Natural killer cell (primary cell): Measurements from ENCODE around the gene CAV2. TPM values are rescaled to one million over a fixed set of nuclear protein-coding genes. Genes with fewer than 3 reads are reported as not detected.

Experiments
- ATAC-seq, 3 donors: fragments of 150-1000 bp in 2 of 3; fragments of 200-7000 bp in 1 of 3; cut with Tn5 transposase; 1 replicate in 1 of 3; 2 replicates in 2 of 3; pipeline ENCODE4 v1.10.0; 2021; ENCODE audit warnings: mild to moderate bottlenecking in 2 of 3, moderate library complexity in 2 of 3
- DNase-seq, 2 donors: peaks; one replicate each; pipeline versions ENCODE4 v3.0.0 to v3.0.0-alpha.2; 2013 to 2021; ENCODE audit warnings: mixed read lengths in 1 of 2
- H3K27ac ChIP-seq: one replicate; pipeline ENCODE4 v1.5.1; 2013; ENCODE audit warnings: mild to moderate bottlenecking, low read length
- H3K27me3 ChIP-seq: one replicate; pipeline ENCODE4 v1.6.1; 2013; ENCODE audit warnings: low read length; ENCODE audit not compliant: control insufficient read depth, insufficient read depth
- H3K36me3 ChIP-seq: one replicate; pipeline ENCODE4 v1.6.1; 2013; ENCODE audit warnings: low read length; ENCODE audit not compliant: control insufficient read depth, insufficient read depth
- H3K4me1 ChIP-seq: one replicate; pipeline ENCODE4 v1.6.1; 2013; ENCODE audit warnings: low read length; ENCODE audit not compliant: control insufficient read depth, insufficient read depth
- H3K4me3 ChIP-seq: one replicate; pipeline ENCODE4 v1.5.1; 2013; ENCODE audit warnings: low read length
- H3K9me3 ChIP-seq: one replicate; pipeline ENCODE4 v1.6.1; 2013; ENCODE audit warnings: low read length; ENCODE audit not compliant: control insufficient read depth, insufficient read depth
- H3K27ac Mint-ChIP-seq, 2 donors: one replicate each; pipeline ENCODE4 v1.8.0; 2022; ENCODE audit warnings: mild to moderate bottlenecking in 2 of 2, mixed read lengths in 2 of 2, moderate library complexity in 1 of 2
- H3K27me3 Mint-ChIP-seq, 2 donors: one replicate each; pipeline ENCODE4 v1.8.0; 2022; ENCODE audit warnings: low read depth in 2 of 2, mixed read lengths in 2 of 2
- H3K36me3 Mint-ChIP-seq: one replicate; pipeline ENCODE4 v1.8.0; 2022; ENCODE audit warnings: mixed read lengths
- H3K4me1 Mint-ChIP-seq, 2 donors: one replicate each; pipeline ENCODE4 v1.8.0; 2022; ENCODE audit warnings: mixed read lengths in 2 of 2
- H3K4me3 Mint-ChIP-seq: one replicate; pipeline ENCODE4 v1.8.0; 2022; ENCODE audit warnings: mild to moderate bottlenecking, moderate library complexity, mixed read lengths
- H3K9me3 Mint-ChIP-seq, 2 donors: one replicate each; pipeline ENCODE4 v1.8.0; 2022; ENCODE audit warnings: mixed read lengths in 2 of 2
- CTCF ChIP-seq: fragments of 200-600 bp; IDR thresholded peaks from one replicate; pipeline ENCODE4 v1.8.0; 2022; ENCODE audit warnings: antibody characterized with exemption
- WGBS: methylation state at CpG from one replicate; pipeline ENCODE4 v1.1.7; 2013; ENCODE audit warnings: missing lambda C conversion rate; ENCODE audit not compliant: insufficient coverage; 5-methylcytosine and 5-hydroxymethylcytosine counted together
- intact Hi-C: fragments of 100-400 bp; cut with micrococcal nuclease; formaldehyde crosslinking; loops from one replicate; pipeline ENCODE4 v1.14.2; 2022
- total RNA-seq, 4 donors: library from RNA; stranded (reverse); fragments of 120-200 nt in 1 of 4; gene quantifications; one replicate each; pipeline versions ENCODE4 v1.2.3 to v1.2.4, GENCODE V29; 2013 to 2022

Gene CAV2
- total RNA-seq, 3 donors from 2014 or later (not counting 1 experiment from before 2014, with no cell fraction given): 1.9 TPM; not detected in 2

GRCh38 chr7:116527521-116527920 lies 28.0 kb downstream of the CAV2 start:
- no peaks in the 10 kb centered on the region for H3K36me3 ChIP-seq
- H3K9me3 Mint-ChIP-seq: no peaks in the 10 kb centered on the region
- H3K27me3 Mint-ChIP-seq: peaks cover 48 to 78% of the 10 kb centered on the region in 2 donors
- no peak overlapping the region for H3K27ac ChIP-seq
- H3K36me3 Mint-ChIP-seq: no peaks in the 10 kb centered on the region
- TF ChIP-seq CTCF: no peak
- H3K9me3 ChIP-seq: no peaks in the 10 kb centered on the region
- no CpG with 5 or more reads among the region's 3 CpGs for WGBS
- no peak overlapping the region for H3K27ac Mint-ChIP-seq
- no peak overlapping the region for H3K4me3 ChIP-seq
- intact Hi-C loops: loop anchor here (2.0 kb wide), 2 partner anchors 269 to 355 kb away; no protein-coding TSS in a partner anchor
- peaks cover 42% of the 10 kb centered on the region for H3K27me3 ChIP-seq
- H3K4me1 Mint-ChIP-seq: peaks cover 14 to 25% of the 10 kb centered on the region in 2 donors
- H3K4me3 Mint-ChIP-seq: no peak overlapping the region
- no peak for ATAC-seq
- no peak for DNase-seq
- H3K4me1 ChIP-seq: peaks cover 25% of the 10 kb centered on the region

GRCh38 chr7:116528008-116528789 lies 28.7 kb downstream of the CAV2 start:
- WGBS: 90% methylated on average over 3 of the region's 3 CpGs
- no peaks in the 10 kb centered on the region for H3K36me3 Mint-ChIP-seq
- Histone ChIP-seq H3K9me3 (no peaks in the 10 kb centered on the region), H3K36me3 (no peaks in the 10 kb centered on the region), H3K27me3 (peaks cover 41% of the 10 kb centered on the region), H3K4me1 (peaks cover 25% of the 10 kb centered on the region), H3K4me3 (no peak overlapping the region), H3K27ac (no peak overlapping the region)
- peaks cover 44 to 76% of the 10 kb centered on the region in 2 donors for H3K27me3 Mint-ChIP-seq
- no peaks in the 10 kb centered on the region for H3K9me3 Mint-ChIP-seq
- DNase-seq (no peak), ATAC-seq (no peak)
- no peak overlapping the region for H3K27ac Mint-ChIP-seq
- peaks cover 14 to 25% of the 10 kb centered on the region in 2 donors for H3K4me1 Mint-ChIP-seq
- no peak for TF ChIP-seq CTCF
- no peak overlapping the region for H3K4me3 Mint-ChIP-seq
- intact Hi-C loops: no loop called here

- Histone ChIP-seq H3K4me1 (peaks cover 25% of the 10 kb centered on the region), H3K27me3 (peaks cover 34% of the 10 kb centered on the region), H3K27ac (no peak overlapping the region), H3K36me3 (no peaks in the 10 kb centered on the region), H3K4me3 (no peak overlapping the region), H3K9me3 (no peaks in the 10 kb centered on the region)
- WGBS: 100% methylated on average over 1 of the region's 1 CpG
- DNase-seq (no peak), ATAC-seq (no peak)
- H3K9me3 Mint-ChIP-seq: no peaks in the 10 kb centered on the region
- no peak overlapping the region for H3K4me3 Mint-ChIP-seq
- no peaks in the 10 kb centered on the region for H3K36me3 Mint-ChIP-seq
- peaks cover 14 to 25% of the 10 kb centered on the region in 2 donors for H3K4me1 Mint-ChIP-seq
- no peak for TF ChIP-seq CTCF
- peaks cover 35 to 65% of the 10 kb centered on the region in 2 donors for H3K27me3 Mint-ChIP-seq
- H3K27ac Mint-ChIP-seq: no peak overlapping the region
- intact Hi-C loops: no loop called here
These were observed 29.7 kb downstream of the CAV2 start for GRCh38 chr7:116529250-116529649.
